Adrenal gland (tissue), 5 donors: ENCODE results near the gene CCL16.

Experiments used
- POLR2A ChIP-seq, 2 donors: fragments of 450-650 bp; IDR thresholded peaks; one replicate each; pipeline ENCODE4 v1.6.1; 2017; ENCODE audit warnings: antibody characterized with exemption in 2 of 2, mild to moderate bottlenecking in 2 of 2, moderate library complexity in 1 of 2
- TF ChIP-seq, protein P1 (sequence below), 6 experiments: fragments of 450-650 bp in 4 of 6; fragments of 200-600 bp in 2 of 6; sonication (generic) in 1 of 6; IDR thresholded peaks; 1 replicate in 5 of 6; 2 replicates in 1 of 6; pipeline versions ENCODE4 v1.5.1 to v1.8.0; 2016 to 2021; ENCODE audit warnings: antibody characterized with exemption in 6 of 6, mild to moderate bottlenecking in 2 of 6, moderate library complexity in 1 of 6
- donor health status: DM: no; HTN: no; CAD: no.

DNA sequence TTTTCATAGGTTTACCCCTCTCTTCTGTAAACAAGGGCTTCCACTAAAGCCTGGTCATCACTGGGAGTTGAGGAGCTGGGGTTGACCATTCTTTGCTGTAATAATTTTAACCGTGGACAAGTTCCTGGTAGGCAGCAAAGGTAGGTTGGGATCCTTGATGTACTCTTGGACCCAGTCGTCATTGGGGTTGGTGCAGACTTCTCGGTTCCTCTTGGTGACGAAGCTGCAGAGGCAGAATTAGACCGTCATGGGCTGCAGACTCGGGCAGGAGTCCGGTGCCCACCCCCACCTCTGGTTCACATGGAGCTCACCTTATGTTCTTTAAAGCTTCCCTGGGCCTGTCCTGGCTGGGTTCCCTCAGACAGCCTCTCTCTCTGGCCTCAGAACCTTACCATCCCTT lies 3.8 kb downstream of the CCL16 start:
- TF ChIP-seq, protein P1, sequence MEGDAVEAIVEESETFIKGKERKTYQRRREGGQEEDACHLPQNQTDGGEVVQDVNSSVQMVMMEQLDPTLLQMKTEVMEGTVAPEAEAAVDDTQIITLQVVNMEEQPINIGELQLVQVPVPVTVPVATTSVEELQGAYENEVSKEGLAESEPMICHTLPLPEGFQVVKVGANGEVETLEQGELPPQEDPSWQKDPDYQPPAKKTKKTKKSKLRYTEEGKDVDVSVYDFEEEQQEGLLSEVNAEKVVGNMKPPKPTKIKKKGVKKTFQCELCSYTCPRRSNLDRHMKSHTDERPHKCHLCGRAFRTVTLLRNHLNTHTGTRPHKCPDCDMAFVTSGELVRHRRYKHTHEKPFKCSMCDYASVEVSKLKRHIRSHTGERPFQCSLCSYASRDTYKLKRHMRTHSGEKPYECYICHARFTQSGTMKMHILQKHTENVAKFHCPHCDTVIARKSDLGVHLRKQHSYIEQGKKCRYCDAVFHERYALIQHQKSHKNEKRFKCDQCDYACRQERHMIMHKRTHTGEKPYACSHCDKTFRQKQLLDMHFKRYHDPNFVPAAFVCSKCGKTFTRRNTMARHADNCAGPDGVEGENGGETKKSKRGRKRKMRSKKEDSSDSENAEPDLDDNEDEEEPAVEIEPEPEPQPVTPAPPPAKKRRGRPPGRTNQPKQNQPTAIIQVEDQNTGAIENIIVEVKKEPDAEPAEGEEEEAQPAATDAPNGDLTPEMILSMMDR (IDR thresholded peaks at IDR 0.05) = no peak
- TF ChIP-seq POLR2A (IDR thresholded peaks at IDR 0.05) = no peak
